GM21717 (cell line): Measurements from ENCODE around the gene NXN.
"Not testable (repeated sequence)": the region's sequence is repeated elsewhere in the genome, so short reads cannot be mapped to it uniquely, and the experiment has no call there.

Experiments used
- ATAC-seq: cut with Tn5 transposase; IDR thresholded peaks from one replicate; pipeline ENCODE4 v1.9.1; 2021; ENCODE audit warnings: mild to moderate bottlenecking, moderate library complexity; ENCODE audit not compliant: unreplicated experiment

Gene NXN

DNA sequence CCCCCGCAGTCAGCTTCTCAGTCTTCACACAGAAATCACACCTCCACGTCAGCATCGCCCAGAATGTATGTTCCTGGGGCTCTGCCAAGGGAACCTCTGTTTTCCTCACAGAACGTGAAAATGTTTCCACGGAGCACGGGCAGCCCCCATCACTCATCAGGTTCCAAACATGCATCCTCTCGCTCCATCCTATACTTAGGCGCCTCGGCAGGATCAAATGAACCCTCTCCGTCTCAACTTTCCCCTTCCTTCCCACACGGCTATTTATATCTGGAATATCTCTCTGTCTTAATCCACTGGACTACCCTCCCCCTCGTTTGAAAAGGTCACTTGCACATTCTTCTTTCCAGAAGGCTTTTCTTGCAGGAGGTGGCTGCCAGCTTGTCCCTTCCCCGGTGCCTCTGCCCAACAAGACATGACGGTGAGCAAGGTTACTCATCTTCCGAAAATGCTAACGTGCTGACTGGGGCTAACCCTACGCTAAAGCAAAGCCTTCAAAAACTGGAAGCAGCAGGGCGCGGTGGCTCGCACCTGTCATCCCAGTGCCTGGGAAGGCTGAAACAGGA is 21.6 kb downstream of the NXN start:
- no peak for ATAC-seq

DNA sequence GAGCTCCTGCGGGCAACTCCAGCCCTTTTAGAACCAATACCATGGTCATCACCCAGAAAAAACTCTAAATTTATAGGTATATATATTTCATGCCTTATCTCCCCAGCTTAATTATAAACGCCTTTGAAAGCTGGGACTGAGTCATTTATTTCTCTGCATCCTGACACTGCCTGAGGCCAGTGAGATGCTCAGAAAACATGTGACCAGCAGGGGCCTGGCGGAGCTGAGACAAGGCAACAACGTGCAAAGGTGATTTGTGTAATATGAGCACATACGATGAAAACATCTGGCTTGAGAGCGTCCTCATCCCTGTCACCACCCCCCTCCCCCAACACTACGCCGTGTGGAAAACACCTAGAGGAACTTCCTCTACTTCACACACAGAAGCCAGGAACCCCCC is 22.7 kb downstream of the NXN start:
- no peak for ATAC-seq

DNA sequence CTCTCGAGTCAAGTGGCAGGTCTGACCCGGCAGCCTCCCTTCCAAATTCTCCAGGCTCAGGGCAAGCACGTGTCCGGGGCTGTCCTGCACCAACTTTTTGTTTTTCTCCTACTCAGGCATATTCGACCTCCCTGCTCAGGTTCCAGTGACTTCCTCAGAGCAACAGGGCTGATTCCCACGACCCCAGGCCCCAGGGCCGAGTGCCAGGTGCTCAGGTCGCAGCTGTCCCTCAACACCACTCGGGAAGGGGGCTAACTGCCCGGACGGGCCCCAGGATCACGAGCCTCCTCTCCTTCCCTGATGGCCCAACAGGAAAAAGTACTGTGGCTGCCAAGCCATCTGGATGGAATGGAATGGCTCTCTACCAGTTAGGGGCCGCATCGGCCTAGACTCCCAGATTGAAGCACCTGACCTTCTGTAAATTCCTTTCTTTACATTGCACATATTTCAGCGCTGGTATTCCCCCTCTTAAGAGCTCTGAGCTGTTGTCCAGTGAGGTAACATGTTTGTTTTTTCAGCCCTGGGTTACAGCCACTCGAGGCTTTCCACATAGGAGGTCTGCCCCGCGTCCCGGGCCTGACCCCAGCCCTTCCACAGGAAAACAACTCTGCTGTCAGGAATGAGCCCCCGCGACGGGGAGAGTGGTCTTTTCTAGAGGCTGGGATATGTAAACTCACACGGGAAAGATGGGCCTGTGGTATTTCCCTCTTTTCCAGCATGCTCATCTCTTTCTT is 25.0 kb downstream of the NXN start:
- no peak for ATAC-seq

GRCh38 chr17:953767-954166 is 25.8 kb downstream of the NXN start:
- no peak for ATAC-seq

GRCh38 chr17:952592-952991 is 27.0 kb downstream of the NXN start:
- ATAC-seq = not testable (repeated sequence)

- no peak for ATAC-seq
Observed at GRCh38 chr17:951325-952132, 28.0 kb downstream of the NXN start.

DNA sequence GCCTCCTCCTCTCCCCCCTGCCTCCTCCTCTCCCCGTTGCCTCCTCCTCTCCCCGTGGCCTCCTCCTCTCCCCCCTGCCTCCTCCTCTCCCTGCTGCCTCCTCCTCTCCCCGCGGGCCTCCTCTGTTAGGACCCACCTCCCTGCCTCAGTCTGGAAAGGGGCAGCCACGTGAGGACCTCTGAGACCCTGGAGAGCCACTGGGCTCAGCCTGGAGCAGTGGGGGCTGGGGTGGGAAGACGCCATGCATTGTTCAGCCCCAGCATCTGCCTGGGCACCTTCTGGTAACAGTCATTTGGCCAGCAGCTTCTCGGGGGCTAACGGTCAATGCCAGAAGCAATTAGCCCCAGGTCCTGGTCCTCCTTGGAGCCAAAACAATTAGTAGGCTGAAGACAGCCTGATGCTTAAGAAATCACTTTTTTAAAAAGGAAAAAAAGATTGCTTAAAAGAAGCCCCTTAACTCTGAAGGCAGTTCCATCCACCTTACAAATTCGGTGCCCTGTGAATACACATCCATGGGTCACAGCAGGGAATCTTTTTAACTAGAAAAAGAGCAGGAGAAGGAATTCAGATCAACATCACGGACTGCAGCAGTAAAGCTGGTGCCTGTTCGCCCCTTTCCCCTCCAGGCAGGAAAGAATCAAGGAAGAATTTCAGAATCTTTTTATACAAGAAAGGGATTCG is 29.8 kb downstream of the NXN start:
- ATAC-seq = no peak

- no peak for ATAC-seq
Observed at GRCh38 chr17:948284-948852, 31.2 kb downstream of the NXN start.

DNA sequence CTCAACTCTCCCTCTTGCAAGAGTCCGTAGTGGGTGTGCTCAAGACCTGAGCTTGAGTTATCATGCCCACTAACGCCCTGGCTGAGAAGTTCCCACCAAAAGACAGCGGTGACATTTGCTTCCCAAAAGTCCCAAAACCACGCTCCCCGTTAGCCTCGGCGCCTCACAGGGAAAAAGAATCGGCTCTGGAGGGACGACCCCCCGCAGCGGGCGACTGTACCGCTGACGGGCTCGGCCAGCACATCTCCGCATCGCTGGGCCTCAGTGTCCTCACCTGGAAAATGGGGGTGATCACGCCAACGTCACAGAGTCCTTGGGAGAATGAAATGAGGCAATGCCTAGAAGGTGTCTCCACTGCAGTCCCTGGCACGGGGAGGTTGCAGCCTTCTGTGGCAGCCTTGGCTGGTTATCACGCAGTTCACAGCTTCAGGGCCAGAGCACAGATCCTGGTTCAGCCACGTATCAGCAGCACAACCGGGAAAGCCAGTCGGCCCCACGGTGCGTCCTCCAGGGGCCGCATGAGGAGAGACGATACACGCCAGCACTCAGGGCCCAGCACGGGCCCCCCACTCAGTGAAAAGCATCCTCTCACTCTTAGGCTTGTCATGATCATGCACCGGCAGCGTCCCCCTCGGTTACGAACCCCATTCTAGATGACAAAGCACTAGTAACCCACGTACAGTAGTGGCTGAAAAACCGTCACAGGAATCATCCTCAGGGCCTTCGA is 32.9 kb downstream of the NXN start:
- ATAC-seq = no peak

- ATAC-seq = no peak
Observed at GRCh38 chr17:945672-946071, 33.9 kb downstream of the NXN start.

GRCh38 chr17:944266-944826 is 35.2 kb downstream of the NXN start:
- ATAC-seq = no peak

DNA sequence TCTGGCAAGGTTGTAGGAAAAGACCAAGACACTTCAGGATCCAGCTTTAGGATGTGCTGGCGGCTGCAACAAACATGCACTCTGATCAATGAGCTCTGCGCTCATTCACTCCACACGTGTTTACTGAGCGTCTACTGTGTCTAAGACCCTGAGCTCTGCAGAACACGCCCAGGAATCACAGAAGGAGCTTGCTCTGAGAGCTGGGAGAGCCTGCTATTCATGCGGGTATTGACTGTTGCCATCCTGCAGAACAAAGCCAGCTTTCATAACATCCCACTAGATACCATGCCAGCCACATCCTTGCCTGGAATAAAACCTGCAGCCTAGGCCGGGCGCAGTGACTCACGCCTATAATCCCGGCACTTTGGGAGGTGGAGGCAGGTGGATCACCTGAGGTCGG is 44.1 kb downstream of the NXN start:
- no peak for ATAC-seq

GRCh38 chr17:933312-934073 is 46.1 kb downstream of the NXN start:
- no peak for ATAC-seq

GRCh38 chr17:930258-930657 is 49.3 kb downstream of the NXN start:
- no peak for ATAC-seq

DNA sequence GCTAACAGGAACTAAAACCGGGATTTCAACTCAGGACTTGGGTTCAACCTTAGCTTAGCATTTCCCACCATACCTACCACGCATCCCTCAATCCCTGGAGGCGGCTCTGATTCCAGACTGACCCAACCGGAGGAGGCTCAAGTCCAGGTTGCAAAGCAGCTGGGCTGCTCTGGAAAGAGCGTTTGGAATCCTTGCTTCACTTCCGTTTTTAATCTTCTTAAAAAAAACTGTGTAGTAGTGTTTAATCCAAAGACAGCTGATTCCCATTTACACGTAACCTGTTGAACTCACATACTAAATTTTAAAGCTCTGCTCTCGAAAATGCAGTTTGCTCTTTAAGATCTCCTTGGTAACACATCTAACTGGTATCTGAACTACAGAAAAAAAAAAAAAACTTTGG is 50.0 kb downstream of the NXN start:
- no peak for ATAC-seq

- no peak for ATAC-seq
Observed at GRCh38 chr17:927611-928461, 51.7 kb downstream of the NXN start.

GRCh38 chr17:925817-926216 is 53.8 kb downstream of the NXN start:
- ATAC-seq = no peak

DNA sequence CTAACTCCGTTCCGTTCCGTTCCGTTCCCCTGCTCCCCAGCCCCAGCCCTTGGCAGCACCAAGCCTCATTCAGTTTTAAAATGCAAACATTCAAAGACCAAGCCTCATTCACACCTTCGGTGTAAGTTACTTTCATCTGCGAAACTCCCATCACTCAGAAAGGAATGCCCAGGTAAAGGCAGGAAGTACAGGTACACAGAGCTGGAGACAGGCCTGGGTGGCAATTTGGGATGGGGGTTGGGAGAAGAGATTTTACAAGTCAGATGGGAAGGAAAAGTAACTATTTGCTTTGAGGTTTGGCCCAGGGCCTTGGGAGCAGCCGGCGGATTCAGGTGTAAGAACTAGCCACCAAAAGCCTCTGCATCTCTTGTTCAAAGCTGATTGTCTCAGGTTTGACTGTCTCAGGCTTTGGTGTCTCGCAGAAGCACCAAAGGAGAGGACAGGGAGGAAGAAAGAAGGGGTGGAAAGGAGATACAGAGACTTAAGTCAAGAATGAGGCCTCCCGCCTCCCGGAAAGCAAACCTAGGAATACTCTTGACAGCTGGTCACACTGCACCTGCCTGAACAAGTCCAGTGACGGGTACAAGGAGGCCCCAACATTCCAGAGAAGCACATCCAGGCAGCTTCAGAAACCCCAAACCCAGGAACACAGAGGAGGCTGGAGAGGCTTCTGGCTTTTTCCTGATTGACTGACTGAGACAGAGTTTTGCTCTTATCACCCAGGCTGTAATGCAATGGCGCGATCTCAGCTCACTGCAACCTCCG is 54.7 kb downstream of the NXN start:
- ATAC-seq = no peak
